NCI-H510A (cell line): ENCODE measurements around the gene SF1.
A peak's percentile ranks its signal among the peaks of the same experiment; 100 is the strongest.
"Not testable (repeated sequence)": the region's sequence is repeated elsewhere in the genome, so short reads cannot be mapped to it uniquely, and the experiment has no call there.

ENCODE experiments used
- DNase-seq: peaks from one replicate; lab custom pipeline; 2025; lab: John Stamatoyannopoulos, UW

The SF1 gene, protein sequence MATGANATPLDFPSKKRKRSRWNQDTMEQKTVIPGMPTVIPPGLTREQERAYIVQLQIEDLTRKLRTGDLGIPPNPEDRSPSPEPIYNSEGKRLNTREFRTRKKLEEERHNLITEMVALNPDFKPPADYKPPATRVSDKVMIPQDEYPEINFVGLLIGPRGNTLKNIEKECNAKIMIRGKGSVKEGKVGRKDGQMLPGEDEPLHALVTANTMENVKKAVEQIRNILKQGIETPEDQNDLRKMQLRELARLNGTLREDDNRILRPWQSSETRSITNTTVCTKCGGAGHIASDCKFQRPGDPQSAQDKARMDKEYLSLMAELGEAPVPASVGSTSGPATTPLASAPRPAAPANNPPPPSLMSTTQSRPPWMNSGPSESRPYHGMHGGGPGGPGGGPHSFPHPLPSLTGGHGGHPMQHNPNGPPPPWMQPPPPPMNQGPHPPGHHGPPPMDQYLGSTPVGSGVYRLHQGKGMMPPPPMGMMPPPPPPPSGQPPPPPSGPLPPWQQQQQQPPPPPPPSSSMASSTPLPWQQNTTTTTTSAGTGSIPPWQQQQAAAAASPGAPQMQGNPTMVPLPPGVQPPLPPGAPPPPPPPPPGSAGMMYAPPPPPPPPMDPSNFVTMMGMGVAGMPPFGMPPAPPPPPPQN

DNA sequence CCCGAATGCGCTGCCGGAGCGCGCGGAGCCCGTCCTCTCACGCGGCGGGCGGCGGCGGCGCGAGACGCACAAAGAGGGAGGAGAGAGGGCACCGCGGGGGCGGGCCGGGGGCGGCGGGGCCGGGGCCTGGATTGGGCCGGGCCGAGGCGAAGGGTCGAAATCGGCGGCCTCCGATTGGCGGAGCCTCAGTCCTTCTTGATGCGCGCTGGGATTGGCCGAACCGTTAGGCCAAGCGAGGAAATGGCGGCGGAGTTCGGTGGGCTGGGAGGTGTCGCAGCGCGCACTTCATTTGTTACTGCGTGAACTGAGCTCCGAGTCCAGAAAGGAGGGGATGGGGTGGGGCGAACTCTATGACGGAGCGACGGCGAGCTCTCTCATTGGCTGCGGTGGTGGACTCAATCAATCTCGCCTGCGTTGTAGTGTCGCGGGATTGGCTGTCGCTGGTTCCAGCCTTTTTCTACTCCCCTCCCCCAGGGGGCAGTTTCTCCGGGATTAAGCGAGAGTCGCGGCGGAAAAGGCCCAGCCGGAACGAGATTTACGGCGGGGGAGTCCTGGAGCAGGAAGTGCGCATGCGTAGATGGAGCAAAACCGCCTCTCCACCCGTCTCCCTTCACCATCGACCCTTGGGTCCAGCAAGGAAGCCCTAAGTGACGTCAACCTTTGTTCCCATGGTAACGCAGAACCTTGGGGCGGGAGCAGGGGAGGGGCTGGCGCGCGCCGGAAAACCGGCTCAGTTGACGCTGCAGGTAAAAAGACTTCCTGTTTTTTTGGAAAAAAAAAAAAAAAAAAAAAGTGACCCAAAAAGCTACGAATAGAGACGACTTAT lies at the start of gene SF1:
TSS of gene SF1 (minus strand) at position 70 of the 826 bp plus-strand sequence. CDS start 150 bp downstream, outside the sequence.
- peak; percentile 100 for DNase-seq

DNA sequence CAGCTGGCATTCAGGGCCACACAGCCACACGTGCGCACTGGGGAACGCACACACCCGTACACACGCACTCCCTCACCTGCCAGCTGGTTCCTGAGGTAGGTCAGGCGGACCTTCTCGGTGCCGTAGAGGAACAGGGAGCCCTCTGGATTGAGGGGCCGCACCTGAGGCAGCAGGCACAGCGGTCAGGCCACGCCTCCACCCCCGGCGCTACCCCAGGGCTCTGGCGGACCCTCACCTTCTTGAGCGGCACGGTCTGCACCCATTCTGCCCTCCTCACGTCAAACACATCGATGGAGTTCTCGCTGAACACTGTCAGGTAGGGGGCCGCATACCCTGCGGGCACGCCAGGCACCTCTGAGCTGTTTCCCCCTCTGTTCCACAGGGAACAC lies 49.1 kb upstream of the SF1 start:
- DNase-seq: no peak

DNA sequence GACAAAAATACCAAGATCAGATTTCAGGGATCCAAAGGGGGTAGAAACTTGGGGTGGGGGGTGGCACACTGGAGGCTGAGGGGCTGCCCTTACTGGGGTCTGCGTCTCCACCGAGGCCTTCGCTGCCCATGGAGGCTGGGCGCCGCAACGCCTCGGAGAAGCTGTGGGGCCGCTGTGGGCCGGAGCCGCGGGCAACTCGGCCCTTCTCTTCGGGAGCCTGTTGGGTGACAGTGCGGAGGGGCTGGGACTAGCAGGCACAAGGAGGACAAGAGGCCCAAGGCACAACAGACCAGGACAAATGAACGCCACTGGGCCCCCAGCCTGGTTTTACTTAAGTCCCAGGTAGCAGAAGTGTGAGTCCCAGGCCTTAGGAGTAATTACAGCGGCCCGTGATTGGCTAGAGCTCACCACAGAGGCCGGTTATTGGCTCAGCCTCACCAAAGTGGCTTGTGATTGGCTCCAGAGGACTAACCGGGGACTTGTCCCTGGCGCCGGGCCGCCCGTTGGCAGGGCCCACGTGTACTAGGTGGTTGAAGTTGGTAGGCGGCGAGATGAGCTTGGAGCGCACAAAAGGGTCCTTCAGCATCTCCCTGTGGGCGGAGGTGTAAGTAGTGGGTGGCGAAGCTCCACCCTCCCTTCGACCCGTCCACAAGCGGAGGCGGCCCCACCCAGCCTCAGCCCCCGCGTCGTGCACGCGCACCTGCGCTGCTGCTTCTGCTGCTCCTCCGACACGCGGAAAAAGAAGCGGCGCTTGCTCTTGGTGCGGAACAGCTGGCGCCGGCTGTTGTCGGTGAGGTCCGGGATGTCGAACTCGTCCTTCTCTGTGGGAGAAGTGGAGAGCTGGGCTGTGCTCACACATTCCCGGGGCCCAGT lies 48.5 kb upstream of the SF1 start:
- DNase-seq: no peak

DNA sequence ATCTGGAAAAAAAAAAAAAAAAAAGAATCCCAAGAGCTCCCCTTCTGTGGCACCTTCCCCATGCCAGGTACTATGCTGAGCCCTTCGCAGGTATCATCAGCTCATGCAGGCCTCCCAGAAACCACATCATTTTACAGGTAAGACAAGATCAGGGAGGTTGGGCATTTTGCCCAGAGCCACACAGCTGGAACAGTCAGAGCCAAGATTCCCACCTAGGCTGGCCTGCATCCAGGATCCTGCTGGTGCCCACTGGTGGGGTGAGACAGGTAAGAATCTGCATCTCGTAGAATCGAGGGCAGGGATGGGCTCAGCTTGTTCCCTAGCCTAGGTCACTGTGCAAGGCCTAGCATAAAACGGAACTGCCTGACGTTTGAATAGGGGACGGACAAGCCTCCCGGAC lies 47.7 kb upstream of the SF1 start:
- no peak for DNase-seq

DNA sequence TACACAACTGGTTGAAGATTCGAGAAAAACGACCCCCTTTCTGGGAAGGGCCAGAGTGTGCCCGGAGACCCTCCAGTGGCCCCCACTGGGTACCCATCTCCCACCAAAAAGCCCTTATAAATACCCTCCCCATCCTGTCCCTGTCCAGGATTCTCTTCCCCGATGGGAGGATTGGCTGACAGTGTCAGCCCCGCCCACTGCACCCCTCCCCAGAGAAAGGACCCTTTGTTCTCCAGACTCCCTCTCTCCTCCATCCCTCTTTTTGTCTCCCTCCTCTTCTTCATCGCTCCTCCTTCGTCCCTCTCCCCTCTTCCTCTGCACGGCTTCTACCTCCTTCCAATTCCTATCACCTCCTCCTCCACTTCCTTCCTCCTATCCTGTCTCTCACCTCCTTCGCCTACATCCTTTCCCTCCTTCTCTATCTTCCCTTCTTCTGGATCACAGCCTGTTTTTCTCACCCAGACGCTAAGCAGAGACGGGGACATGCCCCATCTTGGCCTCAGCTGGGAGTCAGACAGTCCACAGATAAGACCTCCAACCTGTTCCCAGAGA lies 45.3 kb upstream of the SF1 start:
- DNase-seq: no peak

DNA sequence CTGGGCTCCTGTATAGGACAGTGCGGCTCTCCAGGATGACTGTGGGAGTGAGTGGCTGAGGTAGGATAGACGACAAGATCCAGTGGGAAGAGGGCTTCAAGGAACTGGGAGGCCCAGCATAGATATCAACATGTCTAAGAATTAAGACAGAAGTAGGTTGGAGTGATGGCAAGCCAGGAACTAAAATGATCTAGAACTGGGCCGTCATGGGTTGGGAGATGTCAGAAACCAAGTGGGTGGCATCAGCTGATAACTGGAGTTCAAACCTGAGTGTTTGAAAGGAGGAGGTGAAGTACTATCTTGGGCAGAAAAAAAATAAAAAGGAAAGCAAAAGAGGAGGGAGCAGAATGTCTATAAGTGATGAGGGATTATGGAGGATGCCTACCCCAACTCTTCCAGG lies 39.1 kb upstream of the SF1 start:
- DNase-seq: no peak

DNA sequence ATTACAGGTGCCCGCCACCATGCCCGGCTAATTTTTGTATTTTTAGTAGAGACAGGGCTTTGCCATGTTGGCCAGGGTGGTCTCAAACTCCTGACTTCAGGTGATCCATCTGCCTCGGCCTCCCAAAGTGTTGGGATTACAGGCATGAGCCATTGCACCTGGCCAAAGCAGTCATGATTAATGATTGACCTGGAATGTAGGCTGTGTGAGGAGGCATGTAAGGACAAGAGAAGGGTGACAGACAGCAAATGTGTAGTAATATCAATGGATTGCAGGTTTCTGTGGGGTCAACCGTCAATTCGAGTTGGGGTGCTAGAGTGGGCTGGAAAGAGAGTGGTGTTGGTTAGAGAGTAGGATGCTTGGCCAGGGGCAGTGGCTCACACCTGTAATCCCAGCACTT lies 37.1 kb upstream of the SF1 start:
- not testable (repeated sequence) for DNase-seq

DNA sequence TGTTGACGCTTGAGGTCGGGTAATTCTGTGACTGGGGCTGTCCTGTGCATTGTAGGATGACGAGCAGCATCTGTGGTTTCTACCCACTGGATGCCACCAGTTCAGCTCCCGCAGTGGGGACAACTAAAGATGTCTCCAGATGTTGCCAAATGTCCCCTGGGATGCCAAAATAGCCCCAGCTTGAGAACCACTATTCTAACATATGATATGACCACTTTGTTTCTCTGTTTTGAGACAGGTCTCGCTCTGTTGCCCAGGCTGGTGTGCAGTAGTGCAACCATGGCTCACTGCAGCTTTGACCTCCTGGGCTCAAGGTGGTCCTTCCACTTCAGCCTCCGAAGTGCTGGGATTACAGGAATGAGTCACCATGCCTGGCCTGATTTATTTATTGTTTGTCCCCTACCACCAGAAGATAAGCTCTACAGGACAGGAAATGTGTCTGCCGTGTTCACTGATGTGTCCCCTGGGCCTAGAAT lies 36.4 kb upstream of the SF1 start:
- no peak for DNase-seq

DNA sequence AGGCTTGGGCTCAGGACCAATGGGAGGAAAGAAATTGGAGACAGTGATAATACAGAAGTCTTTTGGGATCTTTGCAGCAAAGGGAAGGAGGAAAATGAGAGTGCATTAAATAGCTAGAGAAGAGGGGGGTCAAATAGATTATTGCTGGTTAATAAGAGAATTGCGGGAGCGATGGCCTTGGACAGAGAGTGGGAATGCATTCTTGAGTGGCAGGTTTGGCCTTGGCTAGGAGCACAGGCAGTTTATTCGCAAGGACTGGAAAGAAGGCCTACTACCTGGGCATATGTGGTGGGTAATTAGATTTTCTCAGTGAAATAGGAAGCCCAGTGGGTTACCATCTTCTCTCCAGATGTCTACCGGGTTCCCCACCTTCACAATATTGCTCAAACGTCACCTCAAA lies 35.5 kb upstream of the SF1 start:
- DNase-seq: no peak

DNA sequence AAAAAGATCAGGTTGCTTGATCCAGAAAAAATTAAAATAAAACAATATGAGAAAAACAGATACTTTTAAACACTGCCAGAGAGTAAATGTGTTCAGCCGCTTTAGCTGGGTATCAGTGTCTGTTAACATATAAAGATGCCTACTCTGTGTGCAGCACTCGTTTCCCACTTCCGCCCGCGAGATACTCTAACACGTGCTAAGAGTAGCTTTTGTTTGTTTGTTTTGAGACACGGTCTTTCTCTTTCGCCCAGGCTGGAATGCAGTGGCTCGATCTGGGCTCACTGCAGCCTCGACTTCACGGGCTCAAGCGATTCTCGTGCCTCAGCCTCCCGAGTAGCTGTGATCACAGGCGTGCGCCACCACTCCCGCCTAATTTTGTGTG lies 32.5 kb upstream of the SF1 start:
- DNase-seq: peak; percentile 40

DNA sequence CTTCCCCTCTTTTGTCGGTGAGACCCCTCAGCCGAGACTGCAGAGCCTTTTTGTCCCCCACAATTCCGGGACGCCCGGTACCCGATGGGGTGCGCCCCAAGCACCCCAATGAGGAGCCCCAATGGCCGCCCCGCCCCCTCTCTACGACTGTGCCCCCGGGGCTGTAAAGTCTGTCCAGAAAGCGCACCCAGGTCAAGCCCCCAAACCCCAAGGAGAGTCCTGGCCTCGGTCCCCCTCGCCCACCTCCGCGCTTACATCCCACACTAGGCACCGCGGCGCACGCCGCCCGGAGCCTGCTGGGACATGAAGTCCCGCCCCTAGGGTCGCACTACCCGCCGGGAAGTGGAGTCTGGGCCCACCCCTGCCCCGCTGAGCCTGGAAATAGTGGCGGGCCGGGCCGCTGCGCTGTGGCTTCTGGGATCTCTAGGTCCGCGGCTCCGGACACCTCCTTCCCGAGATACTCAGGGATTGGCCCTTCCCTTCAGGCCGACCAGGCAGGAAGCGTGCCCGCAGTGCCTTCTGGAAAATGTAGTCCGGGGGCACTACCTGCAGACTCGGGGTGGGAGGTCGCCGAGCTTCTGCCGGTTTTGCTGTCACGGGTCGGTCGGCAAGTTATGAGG lies 32.0 kb upstream of the SF1 start, which contains the start of gene MEN1:
TSS of gene MEN1 (minus strand) at position 281 of the 620 bp plus-strand sequence. CDS start 442 bp downstream, outside the sequence.
- peak; percentile 95 for DNase-seq

DNA sequence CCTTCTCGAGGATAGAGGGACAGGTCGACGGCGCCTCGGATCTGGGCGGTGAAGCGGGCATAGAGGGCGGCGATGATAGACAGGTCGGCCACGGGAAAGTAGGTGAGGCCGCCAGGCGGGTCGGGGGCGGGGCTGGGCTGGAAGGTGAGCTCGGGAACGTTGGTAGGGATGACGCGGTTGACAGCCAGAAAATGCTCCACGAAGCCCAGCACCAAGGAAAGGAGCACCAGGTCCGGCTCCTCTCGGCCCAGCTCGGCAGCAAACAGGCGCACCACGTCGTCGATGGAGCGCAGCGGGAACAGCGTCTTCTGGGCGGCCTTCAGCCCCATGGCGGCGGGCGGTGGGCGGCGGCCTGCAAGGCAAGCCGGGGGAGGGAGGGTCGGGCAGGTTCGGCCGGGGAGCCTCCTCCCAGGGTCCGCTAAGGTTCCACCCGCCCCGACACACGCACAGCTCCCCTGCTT lies 31.5 kb upstream of the SF1 start:
- peak; percentile 49 for DNase-seq

DNA sequence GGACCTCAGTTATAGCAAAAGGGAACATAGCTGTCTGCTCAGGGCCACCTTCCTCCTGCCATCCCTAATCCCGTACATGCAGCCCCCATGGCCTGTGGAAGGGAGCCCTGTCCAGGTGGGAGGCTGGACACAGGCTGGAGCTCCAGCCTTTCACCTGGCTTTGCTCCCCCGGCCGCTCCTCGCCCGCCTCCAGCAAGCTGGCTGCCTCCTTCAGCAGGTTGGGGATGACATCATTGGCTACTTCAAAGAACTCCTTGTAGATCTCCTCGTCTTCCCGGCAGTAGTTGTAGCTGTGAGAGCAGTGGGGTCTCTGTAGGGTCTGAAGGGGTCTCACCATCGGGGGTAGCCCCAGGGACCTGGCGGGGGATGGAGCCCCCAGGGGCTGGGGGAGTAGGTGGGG lies 27.1 kb upstream of the SF1 start:
- no peak for DNase-seq

DNA sequence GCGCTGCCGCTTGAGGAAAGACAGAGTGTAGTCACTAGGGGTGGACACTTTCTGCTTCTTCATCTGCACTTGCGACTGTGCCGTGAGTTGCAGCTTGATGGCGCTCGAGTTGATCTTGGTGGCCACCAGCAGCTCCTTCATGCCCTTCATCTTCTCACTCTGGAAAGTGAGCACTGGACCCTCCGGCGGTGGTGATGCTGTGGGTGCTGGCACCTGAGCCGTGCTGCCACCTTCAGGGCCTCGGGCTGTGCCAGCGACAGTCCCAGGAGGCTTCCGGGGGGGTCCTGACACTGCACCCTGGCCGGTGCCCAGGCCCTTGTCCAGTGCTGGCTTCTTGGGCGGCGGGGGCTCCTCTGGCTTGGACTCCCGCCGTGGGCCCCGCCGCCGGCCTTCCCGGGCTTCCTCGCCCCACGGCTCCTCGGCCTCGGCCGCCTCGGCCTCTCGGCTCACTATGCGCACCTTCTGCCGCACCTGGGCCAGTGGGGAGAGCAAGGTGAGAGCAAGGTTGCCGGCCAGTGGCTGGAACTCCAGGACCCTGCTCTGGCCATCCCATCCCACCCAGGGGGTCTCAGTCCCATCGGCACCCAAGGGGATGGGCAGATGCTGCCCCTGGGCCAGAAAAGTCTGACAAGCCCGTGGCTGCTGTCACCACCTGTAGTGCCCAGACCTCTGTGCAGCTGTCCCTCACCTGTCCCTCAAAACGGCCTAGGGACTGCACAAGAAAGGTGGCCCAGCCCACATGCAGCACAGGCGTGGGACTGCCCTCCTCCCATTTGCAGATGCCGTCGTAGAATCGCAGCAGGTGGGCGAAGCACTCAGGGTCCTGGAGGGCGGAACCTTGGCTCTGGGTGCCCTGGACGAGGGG lies 26.2 kb upstream of the SF1 start:
- DNase-seq: no peak

DNA sequence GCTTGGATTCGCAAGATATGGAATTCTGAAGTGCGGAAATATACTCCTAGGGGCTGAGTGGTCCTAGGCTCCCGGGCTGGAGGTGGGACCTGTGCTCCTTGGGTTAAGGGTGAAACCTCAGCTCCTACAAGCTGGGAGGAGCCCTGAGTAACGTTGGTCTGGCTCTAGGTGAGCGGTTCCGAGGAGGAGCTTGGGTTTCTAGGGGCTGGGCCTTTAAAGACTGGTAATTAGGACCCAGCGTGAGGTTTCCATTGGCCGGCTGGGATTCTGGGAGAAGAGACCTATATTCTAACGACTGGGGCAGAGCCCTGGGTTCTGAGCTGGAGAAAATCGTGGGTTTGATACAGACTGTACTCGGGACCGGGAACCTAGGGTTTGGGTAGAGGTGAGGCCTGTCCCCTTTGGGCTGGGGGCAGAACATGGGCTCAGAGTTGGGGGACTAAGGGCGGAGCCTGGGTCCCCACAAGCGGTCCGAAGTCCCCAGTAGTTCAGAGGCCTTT lies 25.6 kb upstream of the SF1 start:
- no peak for DNase-seq

DNA sequence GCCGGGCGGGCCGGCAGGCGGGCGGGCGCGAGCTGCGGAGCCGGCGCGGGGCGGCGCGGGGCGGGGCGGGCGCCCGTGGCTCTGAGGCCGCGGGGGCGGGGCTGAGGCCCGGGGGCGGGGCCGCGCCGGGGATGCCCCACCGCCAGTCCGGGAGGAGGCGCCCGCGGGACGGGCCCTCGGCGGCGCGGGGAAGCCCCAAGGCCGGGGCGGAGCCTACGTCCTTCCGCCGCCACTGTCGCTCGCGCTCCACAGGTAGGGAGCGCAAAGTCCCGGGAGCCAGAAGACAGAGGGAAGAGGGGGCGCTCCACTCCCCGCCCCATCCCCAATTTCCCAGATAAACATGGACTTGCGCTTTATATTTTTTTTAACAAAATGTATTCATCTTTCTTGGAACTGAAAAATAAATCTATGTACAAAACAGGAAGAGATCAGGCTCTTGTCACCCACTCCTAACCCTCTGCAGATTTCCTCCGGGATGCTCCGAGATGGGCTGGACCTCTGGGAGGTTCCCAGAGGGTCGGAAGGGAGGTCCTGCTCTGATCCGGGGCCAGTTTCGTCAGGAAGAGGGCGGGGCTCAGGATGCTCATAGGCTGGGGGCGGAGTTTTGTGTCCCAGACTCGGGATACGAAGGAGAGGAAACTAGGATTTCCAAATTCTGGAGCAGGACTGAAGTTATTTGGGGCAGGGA lies 25.0 kb upstream of the SF1 start, which contains the start of gene MAP4K2:
TSS of gene MAP4K2 (minus strand) at position 57 of the 688 bp plus-strand sequence. CDS start 65 bp downstream, outside the sequence.
- DNase-seq: peak; percentile 80

DNA sequence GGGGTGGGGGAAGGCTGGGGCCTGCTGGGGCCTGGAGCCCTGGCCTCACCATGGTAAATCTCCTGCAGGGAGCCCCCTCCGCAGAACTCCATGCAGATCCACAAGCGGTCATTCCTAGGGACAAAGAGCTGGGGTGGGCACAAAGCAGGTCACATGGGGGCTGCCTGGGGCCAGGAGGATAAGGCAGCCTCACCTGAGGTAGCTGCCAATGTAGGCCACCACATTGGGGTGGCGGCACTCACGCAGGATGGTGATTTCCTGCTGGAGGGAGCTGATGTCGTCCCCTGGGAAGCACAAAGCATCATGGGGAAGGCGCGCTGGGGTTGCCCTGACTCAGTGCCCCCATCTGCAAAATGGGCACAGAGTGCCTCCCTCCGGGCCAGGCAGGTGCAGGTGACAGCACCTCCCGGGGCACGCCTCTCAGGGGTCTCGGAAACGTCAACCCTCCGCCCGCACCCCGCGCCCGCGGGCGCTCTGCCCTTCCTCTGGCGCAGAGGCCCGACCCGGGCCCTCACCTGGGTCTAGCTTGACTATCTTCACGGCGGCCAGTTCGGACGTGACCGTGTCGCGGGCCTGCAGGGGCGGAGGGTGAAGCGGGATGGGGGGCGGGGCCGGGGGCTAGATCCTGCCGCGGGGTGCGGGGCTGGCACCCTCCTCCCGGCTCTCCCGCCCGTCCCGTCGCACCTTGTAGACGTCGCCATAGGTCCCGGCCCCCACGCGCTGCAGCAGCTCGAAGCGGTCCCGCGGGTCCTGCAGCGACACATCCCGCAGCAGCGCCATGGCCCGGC lies 24.2 kb upstream of the SF1 start:
- DNase-seq: no peak
